Mammary epithelial cell (primary cell): ENCODE results near the gene AGAP1.

Experiments used
- EZH2 ChIP-seq: IDR thresholded peaks from 2 replicates; pipeline ENCODE4 v1.6.1; 2012; ENCODE audit warnings: low read length, inconsistent platforms, borderline replicate concordance
- TF ChIP-seq, protein P1 (sequence below), 2 donors: IDR thresholded peaks in 1 of 2; conservative IDR thresholded peaks in 1 of 2; 2 replicates each; pipeline ENCODE4 v1.5.1; 2011 to 2012; ENCODE audit warnings: inconsistent platforms in 2 of 2, low read length in 2 of 2, mild to moderate bottlenecking in 2 of 2, control low read depth in 1 of 2, low read depth in 1 of 2; ENCODE audit not compliant: insufficient read depth in 1 of 2; ENCODE audit errors: extremely low read depth in 1 of 2

DNA sequence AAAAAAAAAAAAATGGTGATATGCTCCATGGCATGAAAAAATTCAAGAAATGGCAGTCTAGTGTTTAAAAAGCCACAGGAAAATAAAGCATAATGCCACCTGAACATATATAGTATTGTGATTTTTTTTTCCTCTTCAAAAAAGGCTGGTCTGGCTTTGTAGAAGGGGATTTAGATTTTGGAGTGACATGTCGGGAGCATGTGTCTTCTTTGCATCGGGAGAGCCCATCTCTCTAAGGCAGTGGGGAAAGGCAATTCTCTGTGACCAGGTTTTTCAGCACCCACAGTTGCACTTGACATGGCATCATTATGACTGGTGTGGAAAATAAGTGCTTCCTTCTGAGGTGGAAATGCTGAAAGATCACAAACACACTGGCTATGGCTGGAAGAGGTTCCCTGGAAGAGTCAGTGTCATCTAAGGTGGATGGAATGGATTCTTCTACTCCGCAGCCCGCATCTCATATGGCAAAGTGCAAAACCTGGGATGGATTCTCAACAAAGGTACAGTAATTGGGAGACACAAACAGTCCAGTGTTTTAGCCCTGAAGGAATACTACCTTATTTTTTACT, 172.5 kb downstream of the AGAP1 start:
- TF ChIP-seq, protein P1, sequence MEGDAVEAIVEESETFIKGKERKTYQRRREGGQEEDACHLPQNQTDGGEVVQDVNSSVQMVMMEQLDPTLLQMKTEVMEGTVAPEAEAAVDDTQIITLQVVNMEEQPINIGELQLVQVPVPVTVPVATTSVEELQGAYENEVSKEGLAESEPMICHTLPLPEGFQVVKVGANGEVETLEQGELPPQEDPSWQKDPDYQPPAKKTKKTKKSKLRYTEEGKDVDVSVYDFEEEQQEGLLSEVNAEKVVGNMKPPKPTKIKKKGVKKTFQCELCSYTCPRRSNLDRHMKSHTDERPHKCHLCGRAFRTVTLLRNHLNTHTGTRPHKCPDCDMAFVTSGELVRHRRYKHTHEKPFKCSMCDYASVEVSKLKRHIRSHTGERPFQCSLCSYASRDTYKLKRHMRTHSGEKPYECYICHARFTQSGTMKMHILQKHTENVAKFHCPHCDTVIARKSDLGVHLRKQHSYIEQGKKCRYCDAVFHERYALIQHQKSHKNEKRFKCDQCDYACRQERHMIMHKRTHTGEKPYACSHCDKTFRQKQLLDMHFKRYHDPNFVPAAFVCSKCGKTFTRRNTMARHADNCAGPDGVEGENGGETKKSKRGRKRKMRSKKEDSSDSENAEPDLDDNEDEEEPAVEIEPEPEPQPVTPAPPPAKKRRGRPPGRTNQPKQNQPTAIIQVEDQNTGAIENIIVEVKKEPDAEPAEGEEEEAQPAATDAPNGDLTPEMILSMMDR (conservative IDR thresholded peaks at IDR 0.05 in 1 of 2, IDR thresholded peaks at IDR 0.05 in 1 of 2; ENCODE audit: extremely low read depth in 1 of 2, insufficient read depth in 1 of 2, low read depth in 1 of 2, low read length in 2 of 2), result no peak
- no peak for TF ChIP-seq EZH2
